CMK (cell line): ENCODE data around the gene DMAP1.

Experiments
- DNase-seq: peaks from one replicate; pipeline ENCODE4 v3.0.0-alpha.2; 2010; ENCODE audit warnings: low read depth

The DMAP1 gene

DNA sequence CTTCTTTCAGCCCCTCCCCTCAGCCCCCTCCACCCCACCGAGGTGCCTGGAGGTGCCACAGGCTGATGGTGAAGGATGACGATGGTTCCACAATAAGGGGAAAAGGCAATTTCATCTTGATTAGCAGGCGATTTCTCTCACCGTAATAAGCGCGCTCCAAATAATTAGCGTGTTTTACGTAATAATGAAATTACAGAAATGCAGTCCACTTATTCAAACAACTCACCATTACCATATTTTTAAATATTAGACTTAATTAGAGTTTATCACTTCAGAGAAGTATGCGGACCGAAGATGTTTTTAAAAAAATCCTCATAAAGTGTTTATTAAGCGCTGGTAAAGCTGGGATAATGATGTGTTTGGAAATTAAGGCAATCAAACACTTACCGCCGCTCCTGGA is 14.9 kb downstream of the DMAP1 start:
- no peak for DNase-seq

GRCh38 chr1:44229435-44230167 is 16.3 kb downstream of the DMAP1 start:
- DNase-seq: no peak

DNA sequence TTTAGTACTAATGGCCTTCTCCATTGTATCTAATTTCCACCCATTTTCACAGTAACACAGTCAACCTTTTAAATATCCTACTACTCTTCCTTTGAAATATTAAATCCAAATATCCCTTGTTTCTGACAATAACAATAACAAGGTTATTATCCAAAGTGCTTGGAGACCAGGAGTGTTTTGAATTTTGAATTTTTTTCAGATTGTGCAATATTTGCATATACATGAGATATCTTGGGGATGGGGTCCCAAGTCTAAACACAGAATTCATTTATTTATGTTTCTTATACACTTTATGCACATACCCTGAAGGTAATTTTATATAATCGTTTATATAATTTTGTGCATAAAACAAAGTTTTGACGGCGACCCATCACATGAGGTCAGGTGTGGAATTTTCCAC is 17.5 kb downstream of the DMAP1 start:
- DNase-seq: no peak

DNA sequence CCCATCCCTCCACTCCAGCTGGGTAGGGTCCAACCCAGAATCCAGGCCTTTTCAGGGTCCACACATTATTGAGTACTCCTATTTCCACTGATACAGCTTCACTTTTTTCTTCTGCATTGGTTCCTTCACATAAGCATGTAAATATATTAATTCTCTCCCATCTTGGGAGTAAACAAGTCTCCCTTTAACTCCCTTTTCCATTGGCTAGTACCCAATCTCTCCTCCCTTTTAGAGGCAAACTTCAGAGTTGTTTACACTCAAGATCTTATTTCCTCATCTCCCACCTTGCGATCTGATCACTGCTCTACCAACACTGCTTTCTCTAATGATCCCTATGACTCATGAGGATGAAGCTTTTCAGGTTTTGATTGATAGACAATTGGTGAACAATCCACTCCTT is 20.3 kb downstream of the DMAP1 start:
- DNase-seq: no peak

DNA sequence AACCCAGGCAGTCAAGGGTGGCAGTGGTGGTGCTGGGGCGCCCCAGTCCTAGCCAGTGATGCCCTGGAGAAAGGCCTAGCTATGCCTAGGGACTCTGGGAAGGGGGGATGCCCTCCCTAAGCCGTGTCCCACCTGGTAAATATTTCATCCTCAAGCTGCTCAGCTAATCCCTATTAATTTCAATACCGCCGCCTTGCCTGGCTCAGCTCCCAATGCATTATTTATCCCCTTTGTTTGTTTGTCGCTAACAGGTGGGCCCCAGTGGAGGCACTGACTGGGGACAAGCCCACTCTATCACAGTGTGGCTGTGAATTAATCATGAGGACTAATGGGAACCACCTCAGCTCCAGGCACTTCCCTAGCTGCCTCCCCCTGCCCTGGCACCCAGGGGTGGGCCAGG is 22.5 kb downstream of the DMAP1 start:
- DNase-seq: no peak

GRCh38 chr1:44236490-44237272 is 23.4 kb downstream of the DMAP1 start:
- DNase-seq: no peak

- DNase-seq: no peak
Measured at GRCh38 chr1:44237721-44238457, 24.6 kb downstream of the DMAP1 start.

- DNase-seq: no peak
Measured at GRCh38 chr1:44238660-44239059, 25.4 kb downstream of the DMAP1 start.

DNA sequence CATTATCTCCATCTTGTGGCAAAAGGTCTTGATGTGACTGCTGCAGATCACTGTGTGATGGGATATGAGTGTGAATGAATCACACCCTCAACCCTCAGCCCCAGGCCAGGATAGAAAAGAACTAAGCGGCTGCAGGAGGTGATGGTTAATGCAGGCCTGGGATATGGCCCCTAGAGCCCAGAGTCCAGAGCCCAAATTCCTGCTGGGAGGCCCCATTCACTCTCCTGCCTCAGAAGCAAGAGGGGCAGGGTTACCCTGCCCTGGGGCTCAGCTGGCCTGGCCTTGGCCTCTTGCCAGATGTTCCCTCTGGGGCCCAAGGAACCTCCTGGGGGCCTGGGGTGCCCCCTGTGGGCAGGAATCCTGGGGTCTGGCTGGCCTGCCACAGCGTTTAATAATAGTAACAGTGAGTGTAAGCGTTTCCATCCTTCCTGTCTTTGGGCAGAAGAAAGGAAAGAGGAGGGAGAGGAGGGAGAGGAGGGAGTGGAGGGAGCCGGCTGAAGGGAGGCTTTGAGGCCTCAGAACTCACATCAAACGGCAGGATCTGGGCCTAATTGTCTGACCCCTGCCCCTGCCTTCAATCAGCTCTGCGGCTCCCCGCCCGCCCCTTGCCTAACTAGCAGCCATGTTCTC is 26.2 kb downstream of the DMAP1 start:
- DNase-seq: no peak

DNA sequence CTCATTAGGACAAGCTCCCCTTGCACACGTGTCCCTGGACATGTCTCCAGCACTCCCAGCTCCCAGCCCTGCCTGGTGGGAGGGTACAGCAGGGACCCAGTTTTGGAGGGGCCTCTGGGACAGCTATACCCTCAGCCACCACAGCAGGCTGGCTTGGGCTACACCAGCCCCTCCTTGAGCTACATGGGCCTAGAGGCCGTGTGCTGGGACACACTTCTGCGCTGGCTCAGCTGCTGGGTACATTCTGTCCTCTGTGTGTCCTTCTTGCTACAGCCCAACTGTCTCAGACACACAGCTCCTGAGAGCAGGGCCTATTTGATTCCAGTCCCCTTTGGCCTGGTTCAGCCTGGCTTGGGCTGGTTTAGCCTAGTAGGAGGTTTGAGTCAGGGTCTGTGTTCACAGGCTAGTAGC is 26.7 kb downstream of the DMAP1 start:
- no peak for DNase-seq

GRCh38 chr1:44240802-44241671 is 27.8 kb downstream of the DMAP1 start:
- DNase-seq: no peak

DNA sequence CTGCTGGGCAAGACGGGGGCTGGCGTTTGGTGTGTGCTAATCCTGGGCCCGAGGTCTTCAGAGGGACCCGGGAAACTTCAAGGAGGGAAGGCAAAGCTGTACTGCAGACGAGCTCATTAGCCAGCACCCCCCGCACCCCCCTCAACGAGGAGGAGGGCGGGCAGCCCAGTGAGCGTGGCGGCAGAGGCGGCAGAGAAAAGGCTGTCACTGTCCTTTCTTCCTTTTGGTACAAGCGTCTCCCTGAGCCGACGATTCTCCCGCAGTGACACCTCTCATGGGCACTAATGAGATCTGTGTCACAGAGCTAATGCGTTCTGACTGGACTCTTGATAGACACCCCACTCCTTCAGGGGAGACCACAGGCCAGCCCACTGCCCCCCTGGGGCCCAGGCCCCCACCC is 29.5 kb downstream of the DMAP1 start:
- DNase-seq: no peak

DNA sequence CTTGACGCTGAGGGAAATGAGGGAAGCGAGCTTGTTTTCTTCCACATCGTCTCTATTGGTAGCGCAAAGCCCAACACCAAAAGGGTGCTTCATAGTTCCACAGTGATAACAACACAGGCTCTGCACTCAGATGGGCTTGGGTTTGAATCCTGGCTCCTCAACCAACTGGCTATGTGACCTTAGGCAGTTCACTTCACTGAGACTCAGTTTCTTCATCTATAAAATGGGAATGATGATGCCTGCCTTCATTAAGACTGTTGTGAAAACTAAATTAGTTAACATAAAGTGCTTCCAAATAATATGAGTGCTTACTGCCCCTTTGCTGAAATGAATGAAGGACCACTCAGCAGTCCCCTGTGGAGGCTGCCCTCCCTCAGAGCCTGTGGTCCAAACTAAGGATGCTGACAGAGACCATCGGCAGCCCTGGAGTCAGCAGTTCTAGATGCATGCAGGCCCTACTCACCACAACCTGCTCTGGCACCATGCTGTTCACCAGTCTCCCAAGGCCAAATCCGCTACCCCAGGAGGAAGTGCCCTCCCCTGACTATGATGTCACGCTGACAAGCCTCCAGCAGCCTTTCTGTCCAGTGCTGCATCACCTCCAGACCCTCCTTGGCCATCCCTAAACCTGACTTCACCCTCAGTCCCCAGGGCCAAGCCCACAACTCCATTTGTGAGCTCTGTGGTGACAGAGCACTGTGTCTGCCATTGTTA is 30.7 kb downstream of the DMAP1 start:
- no peak for DNase-seq

GRCh38 chr1:44244986-44245385 is 31.7 kb downstream of the DMAP1 start:
- no peak for DNase-seq

GRCh38 chr1:44246806-44247205 is 33.5 kb downstream of the DMAP1 start:
- DNase-seq: no peak

DNA sequence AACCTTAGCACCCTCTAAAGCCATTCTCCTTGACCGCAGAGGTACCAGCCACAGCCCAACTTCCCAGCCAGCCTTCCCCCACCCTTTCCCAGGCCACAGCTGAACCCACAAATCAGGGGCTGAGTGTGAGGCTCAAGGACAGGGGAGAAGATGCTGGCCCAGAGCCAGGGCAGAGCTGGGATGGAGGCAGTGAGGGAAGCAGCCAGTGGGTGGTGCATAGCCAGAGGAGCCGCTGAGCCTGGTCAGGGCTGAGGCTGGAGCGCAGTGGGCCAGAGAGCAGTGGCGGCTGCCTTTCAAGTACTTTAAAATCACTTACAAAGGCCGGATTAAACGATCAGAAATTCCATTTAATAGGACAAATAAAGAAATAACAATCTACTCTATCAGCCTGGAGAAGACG is 36.3 kb downstream of the DMAP1 start:
- no peak for DNase-seq

GRCh38 chr1:44250068-44250781 is 37.0 kb downstream of the DMAP1 start:
- no peak for DNase-seq

DNA sequence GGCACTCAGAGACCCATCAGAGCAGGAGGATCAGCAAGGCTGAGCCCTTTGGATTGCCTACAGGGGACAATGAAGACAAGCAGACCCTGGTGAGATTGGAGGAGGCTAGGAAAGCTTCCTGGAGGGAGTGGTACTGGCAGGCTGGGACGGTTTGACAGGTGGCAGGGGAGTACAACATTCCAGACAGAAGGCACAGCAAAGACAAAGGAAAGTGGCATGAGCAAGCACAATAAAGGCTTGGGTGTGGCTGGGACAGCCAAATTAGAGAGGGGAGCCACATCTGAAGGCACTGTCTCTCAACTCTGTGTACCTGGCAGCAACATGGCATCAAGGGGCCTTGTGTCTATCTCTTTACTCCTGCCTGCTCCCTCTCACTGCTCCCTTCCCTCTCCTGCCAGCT is 38.2 kb downstream of the DMAP1 start:
- DNase-seq: no peak

GRCh38 chr1:44251989-44252671 is 38.9 kb downstream of the DMAP1 start:
- no peak for DNase-seq
